Right lobe of liver (tissue), 6 donors: Measurements from ENCODE around the gene GPR183. TPM values are rescaled to one million over a fixed set of nuclear protein-coding genes. Genes with fewer than 3 reads are reported as not detected.

ENCODE experiments used
- ATAC-seq, 4 donors: fragments of 200-7000 bp; cut with Tn5 transposase; one replicate each; pipeline ENCODE4 v1.9.1; 2020; ENCODE audit warnings: mild to moderate bottlenecking in 4 of 4, moderate library complexity in 4 of 4
- DNase-seq, 3 donors: peaks; one replicate each; pipeline ENCODE4 v3.0.0-alpha.2; 2020
- H3K27ac ChIP-seq, 3 donors: fragments of 200-600 bp; one replicate each; pipeline ENCODE4 v1.8.0; 2022
- H3K27me3 ChIP-seq, 2 donors: fragments of 200-600 bp; one replicate each; pipeline ENCODE4 v1.8.0; 2022
- H3K36me3 ChIP-seq, 4 donors: fragments of 200-600 bp; sonication (generic) in 1 of 4; one replicate each; pipeline versions ENCODE4 v1.5.1 to v1.8.0; 2017 to 2022; ENCODE audit warnings: control low read depth in 1 of 4
- H3K4me1 ChIP-seq, 4 donors: fragments of 200-600 bp; sonication (generic) in 1 of 4; one replicate each; pipeline versions ENCODE4 v1.5.1 to v1.8.0; 2017 to 2022; ENCODE audit warnings: control low read depth in 1 of 4
- H3K4me3 ChIP-seq, 3 donors: fragments of 200-600 bp; one replicate each; pipeline ENCODE4 v1.8.0; 2022
- H3K9me3 ChIP-seq, 4 donors: fragments of 200-600 bp; sonication (generic) in 1 of 4; one replicate each; pipeline versions ENCODE4 v1.5.1 to v1.8.0; 2017 to 2022; ENCODE audit warnings: control low read depth in 1 of 4
- CTCF ChIP-seq, 4 donors: fragments of 200-600 bp in 3 of 4; fragments of 450-650 bp in 1 of 4; IDR thresholded peaks; one replicate each; pipeline versions ENCODE4 v1.5.1 to v1.8.0; 2016 to 2022; ENCODE audit warnings: antibody characterized with exemption in 4 of 4, mild to moderate bottlenecking in 2 of 4
- POLR2A ChIP-seq: fragments of 450-650 bp; IDR thresholded peaks from one replicate; pipeline ENCODE4 v1.6.1; 2017; ENCODE audit warnings: antibody characterized with exemption, mild to moderate bottlenecking
- WGBS: methylation state at CpG from one replicate; pipeline ENCODE4 v1.1.6; 2018; ENCODE audit warnings: low coverage, low lambda C conversion rate; ENCODE audit not compliant: insufficient coverage; ENCODE audit errors: missing lambda C conversion rate; 5-methylcytosine and 5-hydroxymethylcytosine counted together
- intact Hi-C, 2 donors: fragments of 100-400 bp; cut with DNase I; formaldehyde crosslinking; loops; one replicate each; pipeline versions ENCODE4 v1.11.2 to v1.14.1; 2022
- total RNA-seq, 6 experiments: library from RNA; depleted of rRNA in 2 of 6; stranded (reverse); fragments of >200 nt in 2 of 6; fragmentation: NEBNext Ultra II Directional in 3 of 6; extraction: Animal tissue kit (Norgen Biotek cat#: 25700) in 3 of 6; gene quantifications; one replicate each; pipeline versions ENCODE4 v1.1.0 to v1.2.4, GENCODE V29; 2016 to 2023
- donor health status: DM: no; HTN: yes; CAD: no.
- donor health status: DM: no; HTN: no; CAD: no.
- donor health status: DM: no; HTN: no; CAD: no.
- donor health status: DM: no; HTN: yes; CAD: no.
- donor health status: DM: no; HTN: yes; CAD: no.

GPR183 gene
- total RNA-seq, 6 experiments from 2014 or later, result 0.26 to 3.2 (median 1.0) TPM

- Histone ChIP-seq H3K4me3 (no peak overlapping the region), H3K4me1 (peaks cover 0 to 17% (median 0%) of the 10 kb centered on the region in 4 donors), H3K27ac (peak overlapping the region in 1 of 3 donors; percentile 62), H3K27me3 (no peaks in the 10 kb centered on the region), H3K9me3 (no peaks in the 10 kb centered on the region), H3K36me3 (peaks cover 0 to 3% (median 0%) of the 10 kb centered on the region in 4 donors)
- ATAC-seq (peak in 3 of 4 donors; percentile 46 to 79 (median 52)), DNase-seq (no peak)
- TF ChIP-seq CTCF (IDR thresholded peaks at IDR 0.05) (no peak), POLR2A (no peak)
- intact Hi-C loops, result no loop called here
- 51% methylated on average over 4 of the region's 5 CpGs for WGBS
Observed at GRCh38 chr13:99331881-99332293, 24.7 kb upstream of the GPR183 start.

- no peak for DNase-seq
- intact Hi-C loops, result no loop called here
- no peaks in the 10 kb centered on the region for H3K9me3 ChIP-seq
- 68% methylated on average over 6 of the region's 6 CpGs for WGBS
- H3K27me3 ChIP-seq, result no peaks in the 10 kb centered on the region
- no peak overlapping the region for H3K4me3 ChIP-seq
- H3K27ac ChIP-seq, result no peak overlapping the region
- H3K36me3 ChIP-seq, result peaks cover 0 to 3% (median 0%) of the 10 kb centered on the region in 4 donors
- peaks cover 0 to 17% (median 0%) of the 10 kb centered on the region in 4 donors for H3K4me1 ChIP-seq
- TF ChIP-seq POLR2A, result no peak
- TF ChIP-seq CTCF (IDR thresholded peaks at IDR 0.05), result no peak
- ATAC-seq, result no peak
Observed at GRCh38 chr13:99330942-99331341, 23.7 kb upstream of the GPR183 start.

- Histone ChIP-seq H3K4me3 (no peak overlapping the region), H3K27me3 (no peaks in the 10 kb centered on the region), H3K27ac (no peak overlapping the region), H3K4me1 (peaks cover 0 to 17% (median 0%) of the 10 kb centered on the region in 4 donors), H3K36me3 (peaks cover 0 to 3% (median 0%) of the 10 kb centered on the region in 4 donors), H3K9me3 (no peaks in the 10 kb centered on the region)
- TF ChIP-seq POLR2A, result no peak
- TF ChIP-seq CTCF (IDR thresholded peaks at IDR 0.05), result no peak
- 100% methylated on average over 1 of the region's 1 CpG for WGBS
- ATAC-seq (no peak), DNase-seq (no peak)
- intact Hi-C loops, result no loop called here
Observed at GRCh38 chr13:99329477-99329876, 22.3 kb upstream of the GPR183 start.

GRCh38 chr13:99327761-99328160 lies 20.6 kb upstream of the GPR183 start:
- Histone ChIP-seq H3K4me3 (no peak overlapping the region), H3K9me3 (no peaks in the 10 kb centered on the region), H3K36me3 (peaks cover 0 to 3% (median 0%) of the 10 kb centered on the region in 4 donors), H3K27ac (no peak overlapping the region), H3K27me3 (no peaks in the 10 kb centered on the region), H3K4me1 (peaks cover 0 to 17% (median 0%) of the 10 kb centered on the region in 4 donors)
- TF ChIP-seq POLR2A, result no peak
- TF ChIP-seq CTCF (IDR thresholded peaks at IDR 0.05), result no peak
- intact Hi-C loops, result no loop called here
- DNase-seq (no peak), ATAC-seq (no peak)
- 94% methylated on average over 2 of the region's 2 CpGs for WGBS

GRCh38 chr13:99327126-99327525 lies 19.9 kb upstream of the GPR183 start:
- no peak for TF ChIP-seq CTCF (IDR thresholded peaks at IDR 0.05)
- TF ChIP-seq POLR2A, result no peak
- H3K4me3 ChIP-seq, result no peak overlapping the region
- peaks cover 0 to 3% (median 0%) of the 10 kb centered on the region in 4 donors for H3K36me3 ChIP-seq
- no peaks in the 10 kb centered on the region for H3K9me3 ChIP-seq
- 73% methylated on average over 2 of the region's 2 CpGs for WGBS
- intact Hi-C loops, result no loop called here
- H3K27ac ChIP-seq, result no peak overlapping the region
- no peak for DNase-seq
- H3K27me3 ChIP-seq, result no peaks in the 10 kb centered on the region
- H3K4me1 ChIP-seq, result peaks cover 0 to 11% (median 0%) of the 10 kb centered on the region in 4 donors
- no peak for ATAC-seq
